ENCODE results near the gene WHRN. TPM values are rescaled to one million over a fixed set of nuclear protein-coding genes. Genes with fewer than 3 reads are reported as not detected.

The WHRN gene
- total and polyA plus RNA-seq, 2 of the 8 experiments (the other 6 are each of a cell fraction or from before 2014, with no cell fraction given), result 4.4 to 7.7 TPM

DNA sequence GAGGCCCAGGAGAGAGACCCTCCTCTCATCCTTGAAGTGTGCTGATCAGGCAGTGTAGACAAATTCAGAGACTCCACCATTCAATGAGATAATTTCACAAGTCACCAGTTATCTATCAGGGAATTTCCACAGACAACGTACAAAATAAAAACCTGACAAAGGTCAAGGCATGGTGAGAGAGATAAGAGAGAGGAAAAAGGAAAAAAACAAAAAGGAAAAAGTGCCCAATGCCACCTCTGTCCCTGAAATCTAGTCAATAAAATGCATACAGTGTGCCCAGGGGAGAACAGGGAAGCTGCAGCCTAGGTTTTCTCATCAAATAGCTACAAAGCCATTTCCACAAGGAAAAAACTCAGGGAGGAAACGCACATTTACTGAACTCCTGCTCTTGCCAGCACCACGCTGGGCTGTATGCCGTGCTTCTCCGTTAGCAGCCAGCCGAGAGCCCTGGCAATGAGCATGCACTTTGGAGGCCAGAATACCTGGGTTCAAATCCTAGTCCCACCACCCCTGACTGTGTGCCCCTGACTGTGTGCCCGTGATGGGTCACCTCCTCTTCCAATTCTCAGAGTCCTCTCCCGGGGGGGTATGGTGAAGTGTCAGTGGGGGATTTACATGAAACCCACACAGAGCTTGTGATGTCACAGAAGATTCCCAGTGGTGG is 11.6 kb downstream of the WHRN start (continued):
- TF ChIP-seq, protein P1, sequence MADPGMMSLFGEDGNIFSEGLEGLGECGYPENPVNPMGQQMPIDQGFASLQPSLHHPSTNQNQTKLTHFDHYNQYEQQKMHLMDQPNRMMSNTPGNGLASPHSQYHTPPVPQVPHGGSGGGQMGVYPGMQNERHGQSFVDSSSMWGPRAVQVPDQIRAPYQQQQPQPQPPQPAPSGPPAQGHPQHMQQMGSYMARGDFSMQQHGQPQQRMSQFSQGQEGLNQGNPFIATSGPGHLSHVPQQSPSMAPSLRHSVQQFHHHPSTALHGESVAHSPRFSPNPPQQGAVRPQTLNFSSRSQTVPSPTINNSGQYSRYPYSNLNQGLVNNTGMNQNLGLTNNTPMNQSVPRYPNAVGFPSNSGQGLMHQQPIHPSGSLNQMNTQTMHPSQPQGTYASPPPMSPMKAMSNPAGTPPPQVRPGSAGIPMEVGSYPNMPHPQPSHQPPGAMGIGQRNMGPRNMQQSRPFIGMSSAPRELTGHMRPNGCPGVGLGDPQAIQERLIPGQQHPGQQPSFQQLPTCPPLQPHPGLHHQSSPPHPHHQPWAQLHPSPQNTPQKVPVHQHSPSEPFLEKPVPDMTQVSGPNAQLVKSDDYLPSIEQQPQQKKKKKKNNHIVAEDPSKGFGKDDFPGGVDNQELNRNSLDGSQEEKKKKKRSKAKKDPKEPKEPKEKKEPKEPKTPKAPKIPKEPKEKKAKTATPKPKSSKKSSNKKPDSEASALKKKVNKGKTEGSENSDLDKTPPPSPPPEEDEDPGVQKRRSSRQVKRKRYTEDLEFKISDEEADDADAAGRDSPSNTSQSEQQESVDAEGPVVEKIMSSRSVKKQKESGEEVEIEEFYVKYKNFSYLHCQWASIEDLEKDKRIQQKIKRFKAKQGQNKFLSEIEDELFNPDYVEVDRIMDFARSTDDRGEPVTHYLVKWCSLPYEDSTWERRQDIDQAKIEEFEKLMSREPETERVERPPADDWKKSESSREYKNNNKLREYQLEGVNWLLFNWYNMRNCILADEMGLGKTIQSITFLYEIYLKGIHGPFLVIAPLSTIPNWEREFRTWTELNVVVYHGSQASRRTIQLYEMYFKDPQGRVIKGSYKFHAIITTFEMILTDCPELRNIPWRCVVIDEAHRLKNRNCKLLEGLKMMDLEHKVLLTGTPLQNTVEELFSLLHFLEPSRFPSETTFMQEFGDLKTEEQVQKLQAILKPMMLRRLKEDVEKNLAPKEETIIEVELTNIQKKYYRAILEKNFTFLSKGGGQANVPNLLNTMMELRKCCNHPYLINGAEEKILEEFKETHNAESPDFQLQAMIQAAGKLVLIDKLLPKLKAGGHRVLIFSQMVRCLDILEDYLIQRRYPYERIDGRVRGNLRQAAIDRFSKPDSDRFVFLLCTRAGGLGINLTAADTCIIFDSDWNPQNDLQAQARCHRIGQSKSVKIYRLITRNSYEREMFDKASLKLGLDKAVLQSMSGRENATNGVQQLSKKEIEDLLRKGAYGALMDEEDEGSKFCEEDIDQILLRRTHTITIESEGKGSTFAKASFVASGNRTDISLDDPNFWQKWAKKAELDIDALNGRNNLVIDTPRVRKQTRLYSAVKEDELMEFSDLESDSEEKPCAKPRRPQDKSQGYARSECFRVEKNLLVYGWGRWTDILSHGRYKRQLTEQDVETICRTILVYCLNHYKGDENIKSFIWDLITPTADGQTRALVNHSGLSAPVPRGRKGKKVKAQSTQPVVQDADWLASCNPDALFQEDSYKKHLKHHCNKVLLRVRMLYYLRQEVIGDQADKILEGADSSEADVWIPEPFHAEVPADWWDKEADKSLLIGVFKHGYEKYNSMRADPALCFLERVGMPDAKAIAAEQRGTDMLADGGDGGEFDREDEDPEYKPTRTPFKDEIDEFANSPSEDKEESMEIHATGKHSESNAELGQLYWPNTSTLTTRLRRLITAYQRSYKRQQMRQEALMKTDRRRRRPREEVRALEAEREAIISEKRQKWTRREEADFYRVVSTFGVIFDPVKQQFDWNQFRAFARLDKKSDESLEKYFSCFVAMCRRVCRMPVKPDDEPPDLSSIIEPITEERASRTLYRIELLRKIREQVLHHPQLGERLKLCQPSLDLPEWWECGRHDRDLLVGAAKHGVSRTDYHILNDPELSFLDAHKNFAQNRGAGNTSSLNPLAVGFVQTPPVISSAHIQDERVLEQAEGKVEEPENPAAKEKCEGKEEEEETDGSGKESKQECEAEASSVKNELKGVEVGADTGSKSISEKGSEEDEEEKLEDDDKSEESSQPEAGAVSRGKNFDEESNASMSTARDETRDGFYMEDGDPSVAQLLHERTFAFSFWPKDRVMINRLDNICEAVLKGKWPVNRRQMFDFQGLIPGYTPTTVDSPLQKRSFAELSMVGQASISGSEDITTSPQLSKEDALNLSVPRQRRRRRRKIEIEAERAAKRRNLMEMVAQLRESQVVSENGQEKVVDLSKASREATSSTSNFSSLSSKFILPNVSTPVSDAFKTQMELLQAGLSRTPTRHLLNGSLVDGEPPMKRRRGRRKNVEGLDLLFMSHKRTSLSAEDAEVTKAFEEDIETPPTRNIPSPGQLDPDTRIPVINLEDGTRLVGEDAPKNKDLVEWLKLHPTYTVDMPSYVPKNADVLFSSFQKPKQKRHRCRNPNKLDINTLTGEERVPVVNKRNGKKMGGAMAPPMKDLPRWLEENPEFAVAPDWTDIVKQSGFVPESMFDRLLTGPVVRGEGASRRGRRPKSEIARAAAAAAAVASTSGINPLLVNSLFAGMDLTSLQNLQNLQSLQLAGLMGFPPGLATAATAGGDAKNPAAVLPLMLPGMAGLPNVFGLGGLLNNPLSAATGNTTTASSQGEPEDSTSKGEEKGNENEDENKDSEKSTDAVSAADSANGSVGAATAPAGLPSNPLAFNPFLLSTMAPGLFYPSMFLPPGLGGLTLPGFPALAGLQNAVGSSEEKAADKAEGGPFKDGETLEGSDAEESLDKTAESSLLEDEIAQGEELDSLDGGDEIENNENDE (IDR thresholded peaks at IDR 0.05; ENCODE audit: insufficient replicate concordance, low read length), result no peak
- no peak for TF ChIP-seq CBX8 (IDR thresholded peaks at IDR 0.05; ENCODE audit: borderline replicate concordance, low read depth, low read length)
- TF ChIP-seq NANOG (IDR thresholded peaks at IDR 0.05; ENCODE audit: insufficient read depth, low read depth, low read length, poor library complexity, severe bottlenecking), result no peak
- no peak for TF ChIP-seq HDAC2 (IDR thresholded peaks at IDR 0.05; ENCODE audit: borderline replicate concordance in 1 of 2, low read depth in 2 of 2, low read length in 2 of 2)
- no peak for TF ChIP-seq GTF2F1 (IDR thresholded peaks at IDR 0.05; ENCODE audit: borderline replicate concordance, low read depth, low read length)
- TF ChIP-seq HDAC6 (IDR thresholded peaks at IDR 0.05; ENCODE audit: low read depth, low read length), result no peak

All from H1 (cell line).